ENCODE results near the gene HPDL.
"Not testable (repeated sequence)": the region's sequence is repeated elsewhere in the genome, so short reads cannot be mapped to it uniquely, and the experiment has no call there.

The HPDL gene

DNA sequence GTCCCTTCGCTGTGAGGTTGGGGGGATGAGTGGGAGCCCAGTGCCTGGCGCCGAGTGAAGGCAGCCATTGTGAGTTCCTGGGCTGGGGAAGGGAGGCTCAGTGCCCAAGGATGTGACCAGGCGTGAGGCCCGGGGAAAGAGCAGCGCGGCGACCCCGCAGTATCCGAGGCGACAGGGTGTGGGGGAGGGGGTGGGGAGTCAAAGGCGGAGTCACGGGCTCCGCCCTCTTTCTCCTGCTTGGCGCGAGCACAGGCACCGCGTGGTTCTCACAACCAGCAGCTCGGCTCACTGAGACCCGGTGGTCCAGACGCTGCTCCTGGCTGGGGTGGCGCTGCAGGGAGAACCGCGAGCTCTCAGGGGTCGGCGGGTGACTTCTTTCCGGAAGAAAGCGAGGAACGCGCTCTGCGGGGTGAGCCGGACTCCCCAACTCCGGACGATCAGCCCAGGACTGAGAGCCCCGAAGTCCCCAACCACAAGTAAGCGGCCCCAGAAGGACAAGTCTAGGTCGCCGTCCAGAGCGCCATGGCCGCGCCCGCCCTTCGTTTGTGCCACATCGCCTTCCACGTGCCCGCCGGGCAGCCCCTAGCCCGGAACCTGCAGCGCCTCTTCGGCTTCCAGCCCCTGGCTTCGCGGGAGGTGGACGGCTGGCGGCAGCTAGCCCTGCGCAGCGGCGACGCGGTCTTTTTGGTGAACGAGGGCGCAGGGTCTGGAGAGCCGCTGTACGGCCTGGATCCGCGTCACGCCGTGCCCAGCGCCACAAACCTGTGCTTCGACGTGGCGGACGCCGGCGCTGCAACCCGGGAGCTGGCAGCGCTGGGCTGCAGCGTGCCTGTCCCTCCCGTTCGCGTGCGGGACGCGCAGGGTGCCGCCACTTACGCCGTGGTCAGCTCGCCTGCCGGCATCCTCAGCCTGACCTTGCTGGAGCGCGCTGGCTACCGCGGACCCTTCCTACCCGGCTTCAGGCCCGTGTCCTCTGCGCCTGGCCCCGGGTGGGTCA is at the start of gene HPDL:
Gene HPDL, plus strand, starts transcription at position 269 of the 997 bp plus-strand sequence. Its CDS starts 254 bp downstream, at position 523.
- DNase-seq, result peak in 13 of 14 donors; percentile 26 to 87 (median 72)

DNA sequence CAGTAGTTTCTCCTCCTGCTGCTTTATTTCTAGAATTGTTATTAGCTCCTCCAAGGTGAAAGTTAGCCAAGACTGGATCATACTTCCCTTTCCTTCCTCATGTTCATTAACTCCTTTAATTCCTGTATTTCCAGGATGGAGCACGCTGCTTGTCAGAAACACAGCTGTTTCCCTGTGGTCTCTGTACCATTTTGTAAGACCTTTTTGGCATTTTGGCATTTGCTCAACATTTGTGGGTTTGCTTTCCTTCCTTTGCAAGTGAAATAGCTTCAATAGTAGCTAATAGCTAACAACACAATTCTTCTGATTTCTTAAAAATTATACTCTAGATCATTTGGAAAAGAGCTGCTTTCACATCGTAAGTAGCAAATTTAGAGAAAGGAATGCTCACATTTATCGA is 44.3 kb upstream of the HPDL start:
- no peak for DNase-seq

DNA sequence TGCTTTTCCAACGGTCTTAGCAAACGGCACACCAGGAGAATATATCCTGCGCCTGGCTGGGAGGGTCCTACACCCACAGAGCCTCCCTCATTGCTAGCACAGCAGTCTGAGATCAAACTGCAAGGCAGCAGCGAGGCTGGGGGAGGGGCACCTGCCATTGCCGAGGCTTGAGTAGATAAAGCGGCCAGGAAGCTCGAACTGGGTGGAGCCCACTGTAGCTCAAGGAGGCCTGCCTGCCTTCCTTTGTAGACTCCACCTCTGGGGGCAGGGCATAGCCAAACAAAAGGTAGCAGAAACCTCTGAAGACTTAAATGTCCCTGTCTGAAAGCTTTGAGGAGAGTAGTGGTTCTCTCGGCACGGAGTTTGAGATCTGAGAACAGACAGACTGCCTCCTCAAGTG is 41.8 kb upstream of the HPDL start:
- not testable (repeated sequence) for DNase-seq

DNA sequence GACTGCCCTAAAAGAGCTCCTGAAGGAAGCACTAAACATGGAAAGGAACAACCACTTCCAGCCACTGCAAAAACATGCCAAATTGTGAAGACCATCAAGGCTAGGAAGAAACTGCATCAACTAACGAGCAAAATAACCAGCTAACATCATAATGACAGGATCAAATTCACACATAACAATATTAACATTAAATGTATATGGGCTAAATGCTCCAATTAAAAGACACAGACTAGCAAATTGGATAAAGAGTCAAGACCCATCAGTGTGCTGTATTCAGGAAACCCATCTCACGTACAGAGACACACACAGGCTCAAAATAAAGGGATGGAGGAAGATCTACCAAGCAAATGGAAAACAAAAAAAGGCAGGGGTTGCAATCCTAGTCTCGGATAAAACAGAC is 40.2 kb upstream of the HPDL start:
- DNase-seq, result not testable (repeated sequence)

DNA sequence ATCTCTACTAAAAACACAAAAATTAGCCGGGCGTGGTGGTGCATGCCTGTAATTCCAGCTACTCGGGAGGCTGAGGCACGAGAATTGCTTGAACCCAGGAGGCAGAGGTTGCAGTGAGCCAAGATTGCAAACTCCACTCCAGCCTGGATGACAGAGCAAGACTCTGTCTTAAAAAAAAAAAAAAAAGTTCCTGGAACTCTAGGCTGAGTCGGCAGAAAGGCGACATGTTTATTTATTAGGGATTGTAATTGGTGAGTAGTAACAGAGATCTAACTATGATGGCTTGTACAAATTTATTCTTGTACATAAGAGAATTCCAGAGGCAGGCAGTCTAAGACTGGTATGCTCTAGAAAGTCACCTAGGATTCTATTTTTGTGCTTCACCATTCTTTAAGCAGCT is 35.7 kb upstream of the HPDL start:
- DNase-seq, result not testable (repeated sequence)

DNA sequence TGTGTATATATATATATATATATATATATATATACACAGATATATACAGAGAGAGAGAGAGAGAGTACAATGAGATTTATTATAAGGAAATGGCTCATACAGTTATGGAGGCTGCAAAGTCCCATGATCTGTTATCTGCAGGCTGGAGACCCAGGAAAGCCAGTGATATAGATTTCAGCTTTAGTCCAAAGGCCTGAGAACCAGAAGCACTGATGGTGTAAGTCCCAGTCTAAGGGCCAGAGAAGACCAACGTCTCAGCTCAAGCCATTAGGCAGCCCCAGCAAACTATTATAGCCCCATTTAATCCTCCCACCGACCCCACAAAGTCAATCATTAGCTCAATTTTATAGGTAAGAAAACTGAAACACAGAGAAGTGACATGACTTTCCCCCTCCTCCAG is 35.0 kb upstream of the HPDL start:
- DNase-seq, result no peak

DNA sequence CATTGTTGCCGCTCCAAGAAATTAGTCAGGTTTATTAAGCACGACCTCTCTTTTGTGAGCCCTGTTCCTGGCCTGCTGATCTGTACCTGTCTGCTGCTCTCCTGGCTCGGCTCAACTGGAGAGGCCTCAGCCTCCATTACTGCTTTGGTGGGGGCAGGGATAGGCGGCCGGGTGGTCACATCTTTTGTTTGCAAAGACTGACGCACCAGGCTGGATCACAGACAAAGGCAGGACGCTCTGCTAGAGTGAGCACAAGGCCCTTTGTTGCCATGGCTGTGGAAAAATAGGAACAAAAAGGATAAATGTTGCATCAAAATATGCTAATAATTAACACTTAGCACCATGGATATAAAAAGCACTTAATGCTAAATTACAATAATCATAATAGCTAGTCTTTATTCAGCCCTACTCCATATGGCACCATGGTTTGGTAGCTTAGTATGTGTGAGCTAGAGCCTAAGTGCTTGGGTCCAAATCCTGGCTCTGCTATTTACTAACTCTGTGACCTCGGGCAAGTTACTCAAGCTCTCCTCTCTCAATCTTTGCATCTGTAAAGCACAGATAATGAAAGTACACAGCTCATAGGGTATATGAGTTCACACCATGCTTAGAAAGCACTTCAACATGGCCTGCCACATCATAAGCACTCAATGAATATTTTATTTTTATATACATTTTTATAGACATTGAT is 28.9 kb upstream of the HPDL start:
- DNase-seq, result peak in 3 of 14 donors; percentile 6 to 56 (median 14)

DNA sequence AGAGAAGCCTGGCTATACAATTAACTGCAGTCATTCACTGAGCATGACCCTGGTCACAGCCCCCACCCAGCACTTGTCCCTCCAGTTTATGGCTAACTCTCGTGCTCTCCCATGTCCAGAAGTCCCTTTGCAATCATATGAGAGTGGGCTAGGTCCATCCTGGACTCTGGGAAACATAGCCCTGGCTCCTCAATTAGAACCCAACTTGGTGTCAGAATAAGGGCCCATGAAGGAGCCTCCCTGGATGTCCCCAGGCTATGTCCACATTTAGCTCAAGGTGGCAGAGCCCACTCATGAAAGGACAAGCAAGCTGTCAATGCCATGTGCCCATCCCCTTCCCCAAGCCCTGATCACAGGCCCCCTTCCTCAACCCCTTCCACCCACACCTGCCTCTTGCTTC is 27.4 kb upstream of the HPDL start:
- DNase-seq, result no peak

DNA sequence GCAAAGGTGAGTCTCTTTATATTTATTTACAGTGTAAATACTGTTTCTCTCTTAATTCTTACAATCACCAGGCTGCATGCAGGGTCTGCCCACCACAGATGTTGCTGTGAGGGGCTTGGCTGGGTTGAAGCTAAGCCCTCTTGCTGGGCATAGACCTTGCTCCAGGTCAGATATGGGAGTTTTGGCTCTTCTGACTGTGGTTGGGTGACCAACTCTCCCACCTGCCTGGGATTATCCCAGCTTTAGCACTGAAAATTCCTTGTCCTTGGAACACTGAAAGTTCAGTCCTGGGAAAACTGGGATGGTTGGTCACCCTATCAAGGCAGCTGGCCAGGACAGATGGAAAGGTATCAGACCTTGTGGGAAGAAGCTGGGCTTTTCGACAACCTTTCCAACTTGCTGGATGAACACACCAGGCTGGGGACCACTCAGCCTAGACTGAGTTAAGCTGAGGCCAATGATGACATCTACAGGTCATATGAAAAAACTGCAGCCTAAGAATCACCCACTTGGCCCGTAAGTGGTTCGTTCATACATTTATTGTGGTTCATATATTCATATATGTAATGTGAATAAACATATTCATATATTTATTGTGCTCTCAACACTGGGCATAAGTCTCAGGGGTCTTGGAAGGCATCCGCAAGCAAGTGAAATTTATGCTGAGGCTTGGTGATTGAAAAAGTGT is 26.6 kb upstream of the HPDL start:
- peak in 7 of 14 donors; percentile 3 to 47 (median 16) for DNase-seq

DNA sequence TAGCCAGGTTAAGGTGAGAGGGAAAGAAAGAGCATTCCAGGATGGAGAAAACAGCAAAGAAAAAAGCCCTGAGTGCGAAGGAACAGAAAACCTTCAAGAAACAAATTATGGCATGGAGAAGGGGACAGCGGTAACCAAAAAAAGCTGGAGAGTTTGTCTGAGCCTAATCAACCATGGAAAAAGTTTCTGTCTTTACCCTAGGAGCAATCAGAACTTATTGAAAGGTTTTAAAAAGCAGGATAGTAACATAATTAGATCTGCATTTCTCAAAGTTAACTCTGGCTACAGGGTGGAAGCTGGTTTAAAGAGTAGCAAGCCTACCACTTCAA is 26.1 kb upstream of the HPDL start:
- DNase-seq, result no peak

DNA sequence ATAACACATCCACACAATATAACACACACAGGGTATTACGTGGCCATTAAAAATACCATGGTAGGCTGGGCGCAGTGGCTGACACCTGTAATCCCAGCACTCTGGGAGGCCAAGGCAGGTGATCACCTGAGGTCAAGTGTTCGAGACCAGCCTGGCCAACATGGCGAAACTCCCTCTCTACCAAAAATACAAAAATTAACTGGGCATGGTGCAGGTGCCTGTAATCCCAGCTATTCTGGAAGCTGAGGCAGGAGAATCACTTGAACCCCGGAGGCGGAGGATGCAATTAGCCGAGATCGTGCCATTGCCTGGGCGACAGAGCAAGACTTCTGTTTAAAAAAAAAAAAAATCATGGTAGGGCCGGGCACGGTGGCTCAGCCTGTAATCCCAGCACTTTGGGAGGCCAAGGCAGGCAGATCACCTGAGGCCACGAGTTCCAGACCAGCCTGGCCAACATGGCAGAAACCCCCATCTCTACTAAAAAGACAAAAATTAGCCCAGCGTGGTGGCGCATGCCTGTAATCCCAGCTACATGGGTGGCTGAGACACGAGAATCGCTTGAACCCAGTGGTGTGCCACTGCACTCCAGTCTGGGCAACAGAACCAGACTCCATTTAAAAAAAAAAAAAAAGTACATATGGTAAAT is 24.1 kb upstream of the HPDL start:
- no peak for DNase-seq

DNA sequence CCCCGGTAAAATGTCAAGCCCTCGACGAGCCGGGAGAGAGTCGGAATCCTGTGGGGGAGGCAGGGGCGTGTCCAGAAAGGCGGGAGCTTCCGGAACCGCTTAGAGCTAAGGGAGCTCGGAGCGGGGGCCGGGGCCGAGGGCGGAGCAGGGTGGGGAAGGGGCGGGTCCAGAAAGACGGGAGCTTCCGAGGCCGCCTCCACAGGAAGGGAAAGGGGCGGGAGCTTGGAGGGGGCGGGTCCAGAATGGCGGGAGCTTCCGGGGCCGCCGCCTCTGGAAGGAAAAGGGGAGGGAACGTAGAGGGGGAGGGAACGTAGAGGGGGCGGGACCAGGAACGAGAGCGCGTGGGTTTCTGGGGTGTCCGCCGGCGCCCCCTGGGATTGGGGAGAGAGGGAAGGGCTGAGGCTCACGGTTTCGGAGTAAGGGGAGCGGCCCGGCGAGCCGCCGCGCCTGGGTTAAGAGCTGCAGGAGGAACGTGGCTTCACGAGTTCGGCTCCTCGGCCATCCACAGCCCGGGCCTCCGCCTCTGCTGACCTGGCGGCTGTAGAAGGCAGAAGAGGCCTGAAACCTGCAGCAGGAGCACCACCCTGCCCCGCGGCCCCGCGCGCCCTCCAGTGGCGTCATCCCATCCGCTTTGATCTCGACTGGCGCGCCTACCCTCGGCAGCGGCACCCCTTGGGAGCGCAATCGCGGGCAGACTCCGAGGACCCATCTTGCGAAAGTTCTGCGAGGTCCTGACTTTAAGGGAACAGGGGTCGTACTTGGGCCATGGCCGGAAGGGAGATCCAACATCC is 23.0 kb upstream of the HPDL start:
- DNase-seq, result peak; percentile 88 to 98 (median 96)

DNA sequence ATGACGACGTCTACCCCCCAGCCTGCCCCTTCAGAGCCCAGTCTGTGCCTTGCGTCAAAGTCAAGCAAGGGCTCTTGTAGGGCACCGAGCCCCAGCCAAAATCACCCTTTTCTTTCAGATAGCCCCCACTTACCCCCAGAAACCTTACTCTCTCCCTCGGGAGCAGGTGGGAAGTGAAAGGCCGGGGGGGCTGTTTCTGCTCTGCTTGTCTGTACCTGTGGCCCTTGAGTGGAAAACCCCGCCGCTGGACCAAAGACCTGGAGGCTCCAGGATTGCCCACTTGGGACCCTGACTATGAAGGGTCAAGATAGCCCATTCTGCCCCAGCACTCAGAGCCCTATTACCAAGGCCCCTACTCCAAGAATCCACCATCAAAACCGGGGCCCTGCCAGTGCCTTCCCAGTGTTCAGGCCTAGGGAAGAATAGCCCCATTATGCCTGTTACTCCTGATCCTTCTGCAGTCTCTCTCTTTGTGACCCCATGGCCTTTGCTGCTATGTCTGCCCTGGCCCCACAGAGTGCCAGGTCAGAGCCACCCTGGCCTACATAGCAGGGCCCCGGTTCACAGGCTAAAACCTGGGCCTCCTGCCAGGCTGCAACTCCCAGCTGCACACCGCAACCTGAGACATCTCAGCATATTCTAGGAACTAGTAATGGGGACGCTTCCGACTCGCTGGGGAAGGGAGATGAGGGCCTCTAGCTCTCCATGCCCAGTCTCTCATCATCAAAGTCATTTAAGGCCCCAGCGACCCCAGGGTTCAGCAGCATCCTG is 22.2 kb upstream of the HPDL start:
- DNase-seq, result peak in 3 of 14 donors; percentile 34 to 60 (median 55)

DNA sequence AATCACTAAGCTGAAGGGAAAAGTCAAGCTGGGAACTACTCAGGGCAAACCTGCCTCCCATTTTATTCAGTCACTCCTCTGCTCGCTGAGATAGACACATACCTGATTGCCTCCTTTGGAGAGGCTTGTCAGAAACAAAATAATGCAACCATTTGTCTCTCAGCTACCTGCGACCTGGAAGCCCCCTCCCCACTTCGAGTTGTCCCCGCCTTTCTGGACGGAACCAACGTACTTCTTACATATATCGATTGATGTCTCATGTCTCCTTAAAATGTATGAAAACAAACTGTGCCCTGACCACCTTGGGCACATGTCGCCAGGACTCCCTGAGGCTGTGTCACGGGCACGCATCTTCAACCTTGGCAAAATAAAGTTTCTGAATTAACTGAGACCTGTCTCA is 21.5 kb upstream of the HPDL start:
- no peak for DNase-seq

DNA sequence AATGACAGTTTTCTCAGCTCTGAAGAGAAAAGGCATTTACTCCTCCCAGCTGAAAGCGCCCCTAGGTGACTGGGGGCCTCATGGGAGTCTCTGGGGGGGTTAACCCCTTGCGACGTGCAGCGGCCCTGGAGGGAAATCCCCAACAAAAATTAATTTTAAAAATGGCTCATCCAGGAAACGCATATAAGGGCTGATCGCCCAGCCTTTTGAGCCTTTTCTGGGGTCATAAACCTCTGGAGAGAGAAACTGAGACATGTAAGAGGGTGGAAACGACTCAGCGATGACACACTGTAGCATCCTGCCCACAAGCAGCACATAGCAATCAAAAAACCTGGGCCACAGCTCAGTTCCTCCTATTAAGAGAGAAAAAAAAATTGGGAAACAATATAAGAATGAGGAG is 20.4 kb upstream of the HPDL start:
- no peak for DNase-seq

DNA sequence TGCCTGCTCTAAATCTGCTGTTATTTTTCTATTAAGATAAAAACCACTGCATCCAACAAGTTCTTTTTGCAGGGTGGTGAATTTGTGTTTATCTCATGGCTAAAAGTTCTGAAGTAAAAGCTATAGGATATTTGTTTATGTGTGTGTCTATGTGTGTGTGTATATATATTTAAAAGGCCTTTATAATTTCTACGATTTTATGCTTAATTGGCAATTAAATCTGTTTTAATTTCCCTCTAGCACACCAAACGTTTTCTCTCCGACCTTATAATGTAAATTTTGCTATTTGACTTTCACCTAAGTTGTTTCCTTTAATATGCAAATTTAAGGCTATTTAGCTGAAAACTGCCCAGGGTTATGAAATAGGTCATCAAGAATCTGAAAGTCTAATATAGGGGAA is 19.8 kb upstream of the HPDL start:
- no peak for DNase-seq

DNA sequence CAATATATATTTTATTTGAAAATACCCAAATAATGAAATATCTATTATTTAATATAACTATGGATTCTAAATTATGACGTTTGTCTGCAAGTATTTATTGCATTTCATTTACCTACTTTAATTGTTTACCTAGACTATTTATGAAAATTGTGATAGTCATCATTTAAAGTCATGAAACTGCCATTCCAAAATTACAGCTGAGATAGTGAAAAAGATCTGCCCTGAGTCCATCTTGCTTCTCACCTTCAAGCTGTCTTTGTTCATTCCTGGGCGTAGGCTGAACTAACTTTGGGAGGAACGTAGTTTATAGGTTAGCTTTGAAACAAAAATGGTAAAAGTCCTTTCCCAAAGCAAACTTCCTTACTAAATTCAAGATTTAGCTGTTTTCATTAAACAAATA is 12.4 kb upstream of the HPDL start:
- no peak for DNase-seq

DNA sequence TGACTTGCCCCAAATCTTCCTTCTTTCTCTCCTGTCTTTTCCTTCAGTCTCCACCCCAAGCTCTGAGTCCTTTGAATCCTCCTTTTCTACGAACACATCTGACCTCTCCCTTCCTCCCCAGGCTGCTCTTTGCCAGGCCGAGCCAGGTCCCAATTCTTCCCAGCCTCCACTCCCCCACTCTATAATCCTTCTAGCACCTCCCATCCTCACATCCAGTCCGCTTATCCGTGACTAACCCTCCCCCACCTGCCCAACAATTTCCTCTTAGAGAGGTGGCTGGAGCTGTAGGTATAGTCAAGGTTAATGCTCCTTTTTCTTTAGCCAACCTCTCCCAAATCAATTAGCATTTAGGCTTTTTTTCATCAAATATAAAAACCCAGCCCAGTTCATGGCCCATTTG is 9.5 kb upstream of the HPDL start:
- no peak for DNase-seq

DNA sequence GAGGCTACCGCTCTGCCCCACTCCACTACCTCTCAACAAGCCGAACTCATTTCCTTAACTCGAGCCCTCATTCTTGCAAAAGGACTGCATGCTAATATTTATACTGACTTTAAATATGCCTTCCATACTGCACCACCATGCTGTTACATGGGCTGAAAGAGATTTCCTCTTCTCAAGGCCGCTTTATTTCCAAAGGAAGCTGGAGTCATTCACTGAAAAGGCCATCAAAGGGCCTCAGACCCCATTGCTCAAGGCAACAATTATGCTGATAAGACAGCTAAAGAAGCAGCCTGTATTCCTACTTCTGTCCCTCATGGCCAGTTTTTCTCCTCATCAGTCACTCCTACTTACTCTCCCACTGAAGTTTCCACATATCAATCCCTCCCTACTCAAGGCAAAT is 6.9 kb upstream of the HPDL start:
- DNase-seq, result no peak

DNA sequence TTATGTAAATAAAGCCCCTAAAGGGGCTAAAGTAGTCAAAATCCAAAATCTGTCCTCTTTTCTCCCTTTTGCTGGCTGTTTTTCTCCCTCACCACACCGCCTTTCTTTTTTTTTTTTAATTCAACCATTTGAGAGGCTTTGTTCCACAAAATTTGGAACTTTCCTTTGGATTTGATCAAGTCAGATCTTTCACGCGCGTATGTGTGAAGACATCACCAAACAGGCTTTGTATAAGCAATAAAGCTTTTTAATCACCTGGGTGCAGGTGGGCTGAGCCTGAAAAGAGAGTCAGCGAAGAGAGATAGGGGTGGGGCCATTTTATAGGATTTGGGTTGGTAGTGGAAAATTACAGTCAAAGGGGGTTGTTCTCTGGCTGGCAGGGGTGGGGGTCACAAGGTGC is 5.3 kb upstream of the HPDL start:
- DNase-seq, result no peak

DNA sequence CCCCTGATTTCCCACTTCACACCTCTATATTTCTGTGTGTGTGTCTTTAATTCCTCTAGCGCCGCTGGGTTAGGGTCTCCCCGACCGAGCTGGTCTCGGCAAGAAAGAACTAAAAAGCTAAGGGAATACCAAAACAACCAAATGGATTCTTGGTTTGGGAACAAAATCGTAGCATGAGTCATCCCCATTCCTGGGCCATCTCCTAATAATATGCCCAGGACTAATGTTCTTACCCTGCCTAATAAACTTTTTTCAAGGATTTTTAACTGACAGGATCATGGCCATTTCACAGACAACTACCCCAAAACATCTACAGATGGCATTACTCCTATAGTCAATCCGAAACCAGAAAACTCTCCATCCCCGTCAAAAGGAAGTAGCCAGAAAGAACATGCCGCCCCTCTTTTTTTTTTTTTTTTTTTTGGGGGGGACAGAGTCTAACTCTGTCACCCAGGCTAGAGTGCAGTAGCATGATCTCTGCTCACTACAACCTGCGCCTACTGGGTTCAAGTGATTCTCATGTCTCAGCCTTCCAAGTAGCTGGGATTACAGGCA is 4.1 kb upstream of the HPDL start:
- no peak for DNase-seq
